Measurements from ENCODE around the gene ZNF480. TPM values are rescaled to one million over a fixed set of nuclear protein-coding genes. Genes with fewer than 3 reads are reported as not detected.

ZNF480 gene
- polyA plus RNA-seq, 1 experiment = 2.1 TPM

DNA sequence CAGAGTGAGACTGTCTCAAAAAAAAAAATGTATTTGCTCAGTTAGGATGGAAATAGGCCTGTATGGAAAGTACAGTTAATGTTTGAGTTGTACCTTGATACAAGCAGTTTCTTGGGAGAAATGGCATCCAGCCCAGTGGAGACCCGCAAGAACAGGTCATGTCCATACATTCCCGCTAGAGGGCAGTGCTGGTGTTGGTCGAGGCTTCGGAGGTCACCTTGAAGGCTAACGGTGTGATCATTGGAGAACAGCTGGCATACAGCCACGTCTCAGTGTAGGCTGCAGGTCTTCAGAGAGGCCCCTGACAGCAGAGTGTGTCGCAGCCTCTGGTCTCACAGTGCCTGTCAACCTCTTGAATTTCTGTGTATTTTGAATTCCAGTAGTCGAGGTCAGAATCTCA lies 46.6 kb downstream of the ZNF480 start:
- Histone ChIP-seq H3K4me3 (ENCODE audit: low read depth, low read length) (no peak overlapping the region), H3K36me3 (ENCODE audit: control insufficient read depth, insufficient read depth, low read length) (no peaks in the 10 kb centered on the region), H3K27me3 (ENCODE audit: control insufficient read depth, insufficient read depth, low read length) (no peaks in the 10 kb centered on the region)
- ChIA-PET CTCF (interaction anchor here (0.7 kb wide), 1 partner anchor 1252 kb away, joined by 3 read pairs; no protein-coding TSS in a partner anchor), POLR2A (no interaction called here)
- DNase-seq (ENCODE audit: low read depth) = no peak
- TF ChIP-seq, protein P1, sequence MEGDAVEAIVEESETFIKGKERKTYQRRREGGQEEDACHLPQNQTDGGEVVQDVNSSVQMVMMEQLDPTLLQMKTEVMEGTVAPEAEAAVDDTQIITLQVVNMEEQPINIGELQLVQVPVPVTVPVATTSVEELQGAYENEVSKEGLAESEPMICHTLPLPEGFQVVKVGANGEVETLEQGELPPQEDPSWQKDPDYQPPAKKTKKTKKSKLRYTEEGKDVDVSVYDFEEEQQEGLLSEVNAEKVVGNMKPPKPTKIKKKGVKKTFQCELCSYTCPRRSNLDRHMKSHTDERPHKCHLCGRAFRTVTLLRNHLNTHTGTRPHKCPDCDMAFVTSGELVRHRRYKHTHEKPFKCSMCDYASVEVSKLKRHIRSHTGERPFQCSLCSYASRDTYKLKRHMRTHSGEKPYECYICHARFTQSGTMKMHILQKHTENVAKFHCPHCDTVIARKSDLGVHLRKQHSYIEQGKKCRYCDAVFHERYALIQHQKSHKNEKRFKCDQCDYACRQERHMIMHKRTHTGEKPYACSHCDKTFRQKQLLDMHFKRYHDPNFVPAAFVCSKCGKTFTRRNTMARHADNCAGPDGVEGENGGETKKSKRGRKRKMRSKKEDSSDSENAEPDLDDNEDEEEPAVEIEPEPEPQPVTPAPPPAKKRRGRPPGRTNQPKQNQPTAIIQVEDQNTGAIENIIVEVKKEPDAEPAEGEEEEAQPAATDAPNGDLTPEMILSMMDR (IDR thresholded peaks at IDR 0.05; ENCODE audit: insufficient read depth, low read depth, low read length) = peak; percentile 27; the same call in 1 of the 2 replicates

DNA sequence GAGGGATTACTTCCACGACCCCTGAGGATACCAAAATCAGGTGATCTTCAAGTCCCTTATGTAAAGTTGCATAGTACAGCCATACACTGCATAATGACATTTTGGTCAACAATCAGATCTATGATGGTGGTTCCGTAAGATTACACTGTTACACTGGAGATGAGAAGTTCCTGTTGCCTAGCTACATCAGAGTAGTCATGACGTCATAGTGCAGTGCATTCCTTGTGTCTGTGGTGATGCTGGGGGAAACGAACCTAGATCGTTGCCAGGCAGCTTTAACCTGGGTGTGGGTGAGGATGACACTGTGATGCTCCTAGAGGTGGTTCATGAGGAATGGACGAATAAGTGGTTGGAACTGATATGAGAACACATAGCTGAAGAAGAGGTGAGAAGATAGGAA lies 48.2 kb downstream of the ZNF480 start:
- DNase-seq (ENCODE audit: low read depth) = no peak
- Histone ChIP-seq H3K27me3 (ENCODE audit: control insufficient read depth, insufficient read depth, low read length) (no peaks in the 10 kb centered on the region), H3K4me3 (ENCODE audit: low read depth, low read length) (no peak overlapping the region), H3K36me3 (ENCODE audit: control insufficient read depth, insufficient read depth, low read length) (no peaks in the 10 kb centered on the region)
- CTCF ChIA-PET = no interaction called here
- POLR2A ChIA-PET = interaction anchor here (0.6 kb wide), 1 partner anchor 414 kb away, joined by 4 read pairs; no protein-coding TSS in a partner anchor
- TF ChIP-seq, protein P1 (IDR thresholded peaks at IDR 0.05; ENCODE audit: insufficient read depth, low read depth, low read length) = no peak

DNA sequence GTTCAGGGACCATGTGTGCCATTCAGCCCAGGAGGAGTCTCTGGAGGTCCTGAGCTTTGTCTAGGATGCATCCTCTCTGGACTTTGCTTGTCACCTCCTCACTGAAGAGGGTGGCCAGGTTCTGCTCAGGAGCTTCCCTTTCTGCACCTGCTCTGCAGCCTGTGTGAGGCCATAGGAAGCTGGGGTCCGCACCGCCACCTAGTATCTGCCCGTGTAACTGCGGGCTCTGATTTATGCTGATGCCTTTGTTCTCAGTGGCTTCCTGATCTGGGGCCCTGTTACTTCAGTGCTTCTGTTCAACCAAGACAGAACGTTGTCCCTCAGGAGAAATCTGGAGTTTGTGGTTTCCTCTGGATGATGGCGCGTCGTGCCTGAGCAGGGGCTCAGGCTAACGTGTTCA lies 54.5 kb downstream of the ZNF480 start:
- peaks cover 5% of the 10 kb centered on the region for H3K36me3 ChIP-seq (ENCODE audit: control insufficient read depth, insufficient read depth, low read length)
- H3K4me3 ChIP-seq (ENCODE audit: low read depth, low read length) = no peak overlapping the region
- TF ChIP-seq, protein P1 (IDR thresholded peaks at IDR 0.05; ENCODE audit: insufficient read depth, low read depth, low read length) = no peak
- ChIA-PET POLR2A (no interaction called here), CTCF (no interaction called here)
- no peak for DNase-seq (ENCODE audit: low read depth)
- no peaks in the 10 kb centered on the region for H3K27me3 ChIP-seq (ENCODE audit: control insufficient read depth, insufficient read depth, low read length)

GRCh38 chr19:52366414-52366824 lies 69.5 kb downstream of the ZNF480 start:
- DNase-seq (ENCODE audit: low read depth) = no peak
- ChIA-PET POLR2A (no interaction called here), CTCF (no interaction called here)
- TF ChIP-seq, protein P1 (IDR thresholded peaks at IDR 0.05; ENCODE audit: insufficient read depth, low read depth, low read length) = no peak
- Histone ChIP-seq H3K36me3 (ENCODE audit: control insufficient read depth, insufficient read depth, low read length) (no peaks in the 10 kb centered on the region), H3K27me3 (ENCODE audit: control insufficient read depth, insufficient read depth, low read length) (no peaks in the 10 kb centered on the region), H3K4me3 (ENCODE audit: low read depth, low read length) (no peak overlapping the region)

DNA sequence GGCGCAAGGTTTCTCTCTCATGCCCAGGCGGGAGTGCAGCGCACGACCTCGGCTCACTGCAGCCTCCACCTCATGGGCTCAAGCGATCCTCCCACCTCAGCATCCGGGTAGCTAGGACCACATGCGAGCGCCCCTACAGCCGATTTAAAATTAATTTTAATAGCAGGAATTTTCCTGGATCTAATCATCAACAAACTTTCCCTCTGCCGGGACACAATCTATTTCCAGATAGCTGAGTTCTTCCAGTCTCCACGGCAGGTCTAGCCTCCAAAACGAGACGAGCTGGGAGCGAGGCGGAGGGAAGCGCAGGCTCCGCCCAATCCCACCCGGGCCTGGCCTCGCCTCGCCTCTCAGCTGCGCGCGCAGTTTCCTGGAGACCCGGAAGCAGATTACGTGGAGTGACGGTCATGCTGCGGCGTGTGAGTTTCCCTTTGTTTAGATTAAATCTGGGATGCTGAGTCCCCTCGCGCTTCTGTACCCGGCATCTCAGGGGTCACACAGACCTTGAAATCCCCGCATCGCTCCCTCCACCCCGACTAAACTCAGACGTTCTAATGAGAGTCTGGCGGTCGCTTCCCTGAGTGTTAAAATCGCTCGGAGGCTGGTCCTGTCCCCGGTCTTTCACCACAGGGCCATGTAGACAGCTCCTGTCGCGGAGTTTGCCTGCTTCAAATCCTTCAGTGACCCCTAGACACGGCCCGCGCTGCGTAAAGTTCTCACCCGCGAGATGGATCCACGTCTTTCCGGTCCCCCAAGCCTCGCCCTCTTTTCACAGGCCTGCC lies 72.8 kb downstream of the ZNF480 start, which contains the start of gene ZNF880:
TSS of gene ZNF880 (plus strand) at position 365 of the 782 bp plus-strand sequence. CDS start at position 408, 43 bp downstream.
- CTCF ChIA-PET = interaction anchor here (0.8 kb wide), 1 partner anchor 23 kb away, joined by 3 read pairs; no protein-coding TSS in a partner anchor

More for the DNA sequence above, 72.8 kb downstream of the ZNF480 start, which contains the start of gene ZNF880:
- peak within 1 kb of the TSS; percentile 50 for H3K4me3 ChIP-seq (ENCODE audit: low read depth, low read length)
- peaks cover under 1% of the 10 kb centered on the region for H3K36me3 ChIP-seq (ENCODE audit: control insufficient read depth, insufficient read depth, low read length)
- no peaks in the 10 kb centered on the region for H3K27me3 ChIP-seq (ENCODE audit: control insufficient read depth, insufficient read depth, low read length)
- POLR2A ChIA-PET = no interaction called here
- peak; percentile 40 for DNase-seq (ENCODE audit: low read depth)
- TF ChIP-seq, protein P1 (IDR thresholded peaks at IDR 0.05; ENCODE audit: insufficient read depth, low read depth, low read length) = 0 out of 2 replicates have a peak, but pooled peaks have one; percentile 24
